D721Med (cell line): ENCODE data around the gene CLHC1.

ENCODE experiments used
- DNase-seq: peaks from one replicate; pipeline ENCODE4 v3.0.0; 2011; ENCODE audit warnings: low spot score; ENCODE audit not compliant: insufficient read length
- FAIRE-seq: peaks from 2 replicates; lab custom pipeline; 2011; peaks lifted over from hg19 to GRCh38; lab: Jason Lieb, UNC
- CTCF ChIP-seq: IDR thresholded peaks from 2 replicates; pipeline ENCODE4 v1.5.1; 2012; ENCODE audit warnings: mild to moderate bottlenecking, control low read depth; ENCODE audit not compliant: insufficient read depth; ENCODE audit errors: missing control alignments

CLHC1 gene

GRCh38 chr2:55164534-55165480, 67.3 kb downstream of the CLHC1 start:
- DNase-seq (no peak), FAIRE-seq (no peak)
- TF ChIP-seq CTCF = no peak

GRCh38 chr2:55163941-55164390, 68.1 kb downstream of the CLHC1 start:
- TF ChIP-seq CTCF = no peak
- FAIRE-seq = no peak
- no peak for DNase-seq

- no peak for TF ChIP-seq CTCF
- DNase-seq (no peak), FAIRE-seq (no peak)
Observed at GRCh38 chr2:55163274-55163721, 68.8 kb downstream of the CLHC1 start.

GRCh38 chr2:55162284-55163006, 69.6 kb downstream of the CLHC1 start:
- FAIRE-seq (no peak), DNase-seq (no peak)
- TF ChIP-seq CTCF = no peak

GRCh38 chr2:55161295-55162210, 70.5 kb downstream of the CLHC1 start:
- FAIRE-seq = no peak
- no peak for DNase-seq
- no peak for TF ChIP-seq CTCF

GRCh38 chr2:55160422-55160821, 71.7 kb downstream of the CLHC1 start:
- no peak for TF ChIP-seq CTCF
- DNase-seq = no peak
- no peak for FAIRE-seq
